GM21576 (cell line): ENCODE results near the gene FDX2.

Source experiments
- ATAC-seq: cut with Tn5 transposase; IDR thresholded peaks from one replicate; pipeline ENCODE4 v1.9.1; 2021; ENCODE audit warnings: mild to moderate bottlenecking, moderate library complexity; ENCODE audit not compliant: unreplicated experiment

Gene FDX2

GRCh38 chr19:10306327-10306726 is 9.5 kb downstream of the FDX2 start:
- no peak for ATAC-seq

- no peak for ATAC-seq
Measured at GRCh38 chr19:10305139-10305806, 10.5 kb downstream of the FDX2 start.

- ATAC-seq, result no peak
Measured at GRCh38 chr19:10299545-10300458, 16.0 kb downstream of the FDX2 start.

DNA sequence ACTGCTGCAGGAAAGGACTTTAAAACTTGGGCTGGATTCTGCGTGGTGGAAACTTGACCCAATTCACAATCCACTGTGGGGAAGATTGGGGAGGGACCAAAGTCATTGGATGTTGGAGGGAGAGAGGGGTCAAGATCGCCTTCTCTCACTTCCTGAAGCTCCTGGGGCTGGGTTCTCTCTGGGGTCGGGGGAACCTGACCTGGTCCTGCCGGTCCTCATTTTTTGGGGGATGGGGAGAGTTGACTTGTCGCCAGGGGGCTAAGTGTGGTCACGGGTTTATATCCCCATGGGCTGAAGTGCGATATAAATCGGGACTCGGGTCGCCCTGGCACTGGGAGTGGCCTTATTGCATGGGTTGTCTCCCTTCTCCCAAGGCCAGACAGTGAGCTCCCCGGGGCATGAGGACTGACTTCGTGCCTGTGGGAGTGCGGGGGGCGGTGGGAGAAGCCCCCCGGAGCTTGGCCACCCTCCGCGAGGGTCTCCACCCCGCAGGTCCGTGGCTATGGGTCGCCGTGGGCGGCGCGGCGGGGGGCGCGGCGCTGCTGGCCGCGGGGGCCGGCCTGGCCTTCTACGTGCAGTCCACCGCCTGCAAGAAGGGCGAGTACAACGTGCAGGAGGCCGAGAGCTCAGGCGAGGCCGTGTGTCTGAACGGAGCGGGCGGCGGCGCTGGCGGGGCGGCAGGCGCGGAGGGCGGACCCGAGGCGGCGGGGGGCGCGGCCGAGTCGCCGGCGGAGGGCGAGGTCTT is 19.8 kb downstream of the FDX2 start:
- ATAC-seq, result no peak

GRCh38 chr19:10295305-10295846 is 20.4 kb downstream of the FDX2 start:
- ATAC-seq, result no peak

GRCh38 chr19:10294368-10294697 is 21.5 kb downstream of the FDX2 start:
- no peak for ATAC-seq

DNA sequence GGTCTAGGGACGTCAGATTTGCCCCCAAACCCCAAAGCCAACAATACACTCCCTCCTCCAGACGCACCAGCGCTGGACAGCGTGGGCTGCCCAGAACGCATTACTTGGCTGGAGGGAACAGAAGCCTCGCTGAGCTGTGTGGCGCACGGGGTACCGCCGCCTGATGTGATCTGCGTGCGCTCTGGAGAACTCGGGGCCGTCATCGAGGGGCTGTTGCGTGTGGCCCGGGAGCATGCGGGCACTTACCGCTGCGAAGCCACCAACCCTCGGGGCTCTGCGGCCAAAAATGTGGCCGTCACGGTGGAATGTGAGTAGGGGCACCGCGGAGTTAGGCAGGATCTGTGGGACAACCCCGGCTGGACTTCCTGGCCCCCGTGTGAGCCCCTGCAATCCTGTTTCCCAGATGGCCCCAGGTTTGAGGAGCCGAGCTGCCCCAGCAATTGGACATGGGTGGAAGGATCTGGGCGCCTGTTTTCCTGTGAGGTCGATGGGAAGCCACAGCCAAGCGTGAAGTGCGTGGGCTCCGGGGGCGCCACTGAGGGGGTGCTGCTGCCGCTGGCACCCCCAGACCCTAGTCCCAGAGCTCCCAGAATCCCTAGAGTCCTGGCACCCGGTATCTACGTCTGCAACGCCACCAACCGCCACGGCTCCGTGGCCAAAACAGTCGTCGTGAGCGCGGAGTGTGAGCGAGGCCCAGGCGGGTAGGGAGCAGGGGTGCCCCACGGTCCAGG is 22.0 kb downstream of the FDX2 start:
- ATAC-seq, result no peak

GRCh38 chr19:10292789-10293636 is 22.8 kb downstream of the FDX2 start:
- no peak for ATAC-seq

DNA sequence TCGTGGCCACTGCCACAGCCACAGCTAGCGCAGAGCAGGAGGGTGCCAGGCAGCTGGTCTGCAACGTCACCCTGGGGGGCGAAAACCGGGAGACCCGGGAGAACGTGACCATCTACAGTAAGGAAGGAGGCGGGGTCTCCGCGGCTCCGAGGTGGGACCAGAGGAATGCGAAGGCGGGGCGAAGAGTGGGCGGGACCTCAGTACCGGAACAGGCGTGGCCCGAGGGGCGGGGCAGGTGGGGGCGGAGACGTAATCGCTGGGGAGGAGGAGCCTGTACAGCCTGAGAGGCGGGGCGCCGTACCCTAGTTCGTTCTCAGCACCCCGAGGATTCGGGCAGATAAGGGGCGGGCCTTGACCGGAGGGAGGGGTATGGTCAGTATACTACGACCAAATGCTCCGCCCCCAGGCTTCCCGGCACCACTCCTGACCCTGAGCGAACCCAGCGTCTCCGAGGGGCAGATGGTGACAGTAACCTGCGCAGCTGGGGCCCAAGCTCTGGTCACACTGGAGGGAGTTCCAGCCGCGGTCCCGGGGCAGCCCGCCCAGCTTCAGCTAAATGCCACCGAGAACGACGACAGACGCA is 23.5 kb downstream of the FDX2 start:
- ATAC-seq, result peak; percentile 37

DNA sequence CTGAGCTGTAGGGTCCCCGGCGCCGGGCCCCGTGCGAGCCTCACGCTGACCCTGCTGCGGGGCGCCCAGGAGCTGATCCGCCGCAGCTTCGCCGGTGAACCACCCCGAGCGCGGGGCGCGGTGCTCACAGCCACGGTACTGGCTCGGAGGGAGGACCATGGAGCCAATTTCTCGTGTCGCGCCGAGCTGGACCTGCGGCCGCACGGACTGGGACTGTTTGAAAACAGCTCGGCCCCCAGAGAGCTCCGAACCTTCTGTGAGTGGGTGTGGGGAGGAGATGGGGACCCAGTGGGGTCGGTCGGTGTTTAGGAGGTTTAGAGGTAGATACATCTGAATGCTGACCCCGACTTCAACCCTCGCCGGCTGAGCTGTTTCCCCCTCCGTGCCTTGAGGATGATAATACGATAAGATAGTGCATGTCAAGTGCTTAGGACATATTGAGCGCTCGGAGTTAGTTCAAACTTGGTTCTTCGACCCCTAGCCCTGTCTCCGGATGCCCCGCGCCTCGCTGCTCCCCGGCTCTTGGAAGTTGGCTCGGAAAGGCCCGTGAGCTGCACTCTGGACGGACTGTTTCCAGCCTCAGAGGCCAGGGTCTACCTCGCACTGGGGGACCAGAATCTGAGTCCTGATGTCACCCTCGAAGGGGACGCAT is 24.1 kb downstream of the FDX2 start:
- ATAC-seq, result no peak

GRCh38 chr19:10290876-10291553 is 24.8 kb downstream of the FDX2 start:
- no peak for ATAC-seq

GRCh38 chr19:10290357-10290875 is 25.4 kb downstream of the FDX2 start:
- ATAC-seq, result no peak

DNA sequence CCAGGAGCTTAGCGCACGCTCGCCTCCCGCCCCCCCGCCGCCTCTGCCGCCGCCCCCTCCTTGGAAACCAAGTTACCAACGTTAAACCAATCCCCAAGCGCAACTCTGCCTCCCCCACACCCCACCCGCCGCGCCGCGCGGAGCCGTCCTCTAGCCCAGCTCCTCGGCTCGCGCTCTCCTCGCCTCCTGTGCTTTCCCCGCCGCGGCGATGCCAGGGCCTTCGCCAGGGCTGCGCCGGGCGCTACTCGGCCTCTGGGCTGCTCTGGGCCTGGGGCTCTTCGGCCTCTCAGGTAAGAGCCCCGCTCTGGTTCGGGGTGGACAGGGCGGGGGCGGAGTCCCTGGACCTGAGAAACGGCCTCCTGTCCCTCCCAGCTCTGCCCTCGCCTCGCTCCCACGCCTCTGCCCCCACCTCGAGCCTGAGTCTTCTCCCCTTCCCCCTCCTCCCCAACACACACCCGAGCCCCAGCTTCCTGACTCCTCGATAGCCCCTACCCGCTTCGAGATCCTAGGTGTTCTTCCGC is 25.9 kb downstream of the FDX2 start, which contains the start of gene ICAM5:
Gene ICAM5 (plus strand): TSS at position 117 of the 521 bp plus-strand sequence. CDS start 92 bp downstream, at position 209.
- ATAC-seq, result no peak

GRCh38 chr19:10289167-10289835 is 26.5 kb downstream of the FDX2 start:
- no peak for ATAC-seq

DNA sequence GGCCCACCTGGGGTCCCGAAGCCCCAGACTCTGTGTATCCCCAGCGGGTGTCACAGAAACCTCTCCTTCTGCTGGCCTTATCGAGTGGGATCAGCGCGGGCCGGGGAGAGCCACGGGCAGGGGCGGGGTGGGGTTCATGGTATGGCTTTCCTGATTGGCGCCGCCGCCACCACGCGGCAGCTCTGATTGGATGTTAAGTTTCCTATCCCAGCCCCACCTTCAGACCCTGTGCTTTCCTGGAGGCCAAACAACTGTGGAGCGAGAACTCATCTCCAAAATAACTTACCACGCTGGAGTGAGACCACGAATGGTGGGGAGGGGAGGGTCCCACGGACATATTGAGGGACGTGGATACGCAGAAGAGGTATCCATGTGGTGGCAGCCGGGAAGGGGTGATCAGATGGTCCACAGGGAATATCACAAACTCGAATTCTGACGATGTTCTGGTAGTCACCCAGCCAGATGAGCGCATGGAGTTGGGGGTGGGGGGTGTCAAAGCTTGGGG is 27.1 kb downstream of the FDX2 start:
- ATAC-seq, result no peak

GRCh38 chr19:10286803-10287737 is 28.7 kb downstream of the FDX2 start, which contains the start of gene ICAM4:
Gene ICAM4 (plus strand): TSS chr19:10286955. CDS start chr19:10287013, 58 bp downstream.
- no peak for ATAC-seq
